ENCODE measurements around the gene TBC1D10A. TPM values are rescaled to one million over a fixed set of nuclear protein-coding genes. Genes with fewer than 3 reads are reported as not detected.

The TBC1D10A gene
- total RNA-seq, 1 experiment from 2014 or later, result 8.4 TPM

- H3K27me3 Mint-ChIP-seq (ENCODE audit: low read depth), result peaks cover 8% of the 10 kb centered on the region
- no peak within 1 kb of the TSS for H3K27ac Mint-ChIP-seq
- Histone ChIP-seq H2BK20ac (ENCODE audit: low read depth, low read length, poor library complexity, severe bottlenecking) (no peak within 1 kb of the TSS), H2BK120ac (ENCODE audit: low read depth, low read length, poor library complexity, severe bottlenecking) (no peak within 1 kb of the TSS), H3K4ac (ENCODE audit: low read depth, low read length) (no peak within 1 kb of the TSS), H4K20me1 (ENCODE audit: control insufficient read depth, insufficient read depth, insufficient read length) (no peaks in the 10 kb centered on the region), H2BK5ac (ENCODE audit: insufficient read length, low read length) (no peak within 1 kb of the TSS), H2BK15ac (ENCODE audit: low read depth, low read length) (no peak within 1 kb of the TSS), H4K91ac (ENCODE audit: insufficient read length, low read depth, low read length) (no peak within 1 kb of the TSS), H3K27ac (ENCODE audit: insufficient read length, low read depth, low read length) (no peak within 1 kb of the TSS), H3K27me3 (ENCODE audit: insufficient read depth, low read length) (no peaks in the 10 kb centered on the region; the same call in 1 of the 2 replicates), H4K8ac (replicated peaks; ENCODE audit: insufficient read length, low read depth, low read length) (no peak within 1 kb of the TSS), H3K56ac (ENCODE audit: insufficient read length, low read depth, low read length) (no peak within 1 kb of the TSS), H2BK12ac (ENCODE audit: insufficient read length, low read depth, low read length) (no peak within 1 kb of the TSS), H3K9ac (ENCODE audit: extremely low read depth, insufficient read length, low read length) (no peak within 1 kb of the TSS), H3K4me2 (ENCODE audit: insufficient read depth, insufficient read length, low read length) (no peak within 1 kb of the TSS), H3K23ac (ENCODE audit: insufficient read length, low read depth, low read length) (no peak within 1 kb of the TSS), H3K18ac (ENCODE audit: insufficient read length, low read depth, low read length) (no peak within 1 kb of the TSS), H3K79me1 (ENCODE audit: insufficient read depth, low read depth, low read length, poor library complexity, severe bottlenecking) (no peaks in the 10 kb centered on the region), H3T11ph (ENCODE audit: low read length) (no peak within 1 kb of the TSS), H4K5ac (ENCODE audit: insufficient read length, low read depth, low read length) (no peak within 1 kb of the TSS), H3K79me2 (ENCODE audit: insufficient read depth, low read length) (no peaks in the 10 kb centered on the region), H3K14ac (ENCODE audit: insufficient read depth, low read length) (no peak within 1 kb of the TSS; the same call in 1 of the 2 replicates), H2AK5ac (ENCODE audit: insufficient read length, low read length) (no peak within 1 kb of the TSS), H3K23me2 (ENCODE audit: insufficient read length, low read depth, low read length, poor library complexity, severe bottlenecking) (no peaks in the 10 kb centered on the region), H3K4me1 (ENCODE audit: insufficient read depth, low read length) (no peaks in the 10 kb centered on the region), H2AFZ (ENCODE audit: low read length) (no peak within 1 kb of the TSS), H3K9me3 (ENCODE audit: control insufficient read depth, low read depth, low read length) (no peaks in the 10 kb centered on the region)
- H3K36me3 Mint-ChIP-seq (ENCODE audit: insufficient read depth in 1 of 3, low read depth in 3 of 3), result no peaks in the 10 kb centered on the region
- no peak for TF ChIP-seq CTCF (conservative IDR thresholded peaks at IDR 0.05)
- WGBS (ENCODE audit: extremely low coverage, insufficient read length, low lambda C conversion rate), result no CpG with 5 or more reads among the region's 35 CpGs
- no peaks in the 10 kb centered on the region for H3K9me3 Mint-ChIP-seq
- peaks cover 4 to 14% of the 10 kb centered on the region in 2 experiments for H3K4me1 Mint-ChIP-seq
- H3K4me3 Mint-ChIP-seq, result no peak within 1 kb of the TSS
- DNase-seq, result no peak
These were observed 60.0 kb downstream of the TBC1D10A start, which contains the start of gene OSM for GRCh38 chr22:30266445-30267381. OSM (minus strand) TSS chr22:30266851; CDS start chr22:30266799, 52 bp downstream.

Measured in H9 (cell line).